ENCODE results near the gene HIGD2A. TPM values are rescaled to one million over a fixed set of nuclear protein-coding genes. Genes with fewer than 3 reads are reported as not detected.

Gene HIGD2A
- total RNA-seq, 3 donors from 2014 or later: 87.5 to 101 (median 95.8) TPM

- Mint-ChIP-seq H3K4me3 (no peak overlapping the region), H3K4me1 (ENCODE audit: low read depth) (peaks cover 27% of the 10 kb centered on the region), H3K27me3 (ENCODE audit: low read depth) (no peaks in the 10 kb centered on the region), H3K36me3 (ENCODE audit: insufficient read depth) (peaks cover 53% of the 10 kb centered on the region), H3K9me3 (no peaks in the 10 kb centered on the region)
- no peak for DNase-seq
- ATAC-seq: no peak
These were observed 5.8 kb upstream of the HIGD2A start for GRCh38 chr5:176382721-176383120.

- Mint-ChIP-seq H3K4me3 (no peak overlapping the region), H3K9me3 (no peaks in the 10 kb centered on the region)
These were observed 5.2 kb upstream of the HIGD2A start for GRCh38 chr5:176383248-176383905.

DNA sequence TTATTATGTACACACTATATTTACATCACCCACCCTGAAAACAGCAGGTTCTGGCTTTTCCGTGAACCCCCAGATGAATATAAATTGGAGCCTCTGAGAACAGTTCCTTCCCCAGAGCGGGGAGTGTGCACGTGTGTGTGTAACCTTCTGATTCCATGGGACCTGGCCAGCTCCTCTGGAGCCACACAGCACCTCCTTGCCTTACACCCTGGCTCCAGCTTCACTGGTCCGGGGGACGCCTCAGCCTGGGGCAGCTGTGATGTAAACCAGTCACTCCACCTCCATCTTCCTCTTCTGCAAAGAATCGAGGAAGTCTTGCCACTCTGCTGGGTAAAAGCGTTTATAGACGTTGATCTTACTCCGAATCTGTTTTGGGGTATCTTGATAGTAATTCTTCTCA, 4.6 kb upstream of the HIGD2A start:
- Mint-ChIP-seq H3K36me3 (ENCODE audit: insufficient read depth) (peaks cover 53% of the 10 kb centered on the region), H3K4me3 (no peak overlapping the region), H3K27me3 (ENCODE audit: low read depth) (no peaks in the 10 kb centered on the region), H3K9me3 (no peaks in the 10 kb centered on the region), H3K4me1 (ENCODE audit: low read depth) (peaks cover 30% of the 10 kb centered on the region)
- DNase-seq: no peak
- no peak for ATAC-seq

More at GRCh38 chr5:176383248-176383905, 5.2 kb upstream of the HIGD2A start:
- no peaks in the 10 kb centered on the region for H3K27me3 Mint-ChIP-seq (ENCODE audit: low read depth)
- ATAC-seq: no peak
- H3K36me3 Mint-ChIP-seq (ENCODE audit: insufficient read depth): peaks cover 53% of the 10 kb centered on the region
- no peak for DNase-seq
- peaks cover 30% of the 10 kb centered on the region for H3K4me1 Mint-ChIP-seq (ENCODE audit: low read depth)

DNA sequence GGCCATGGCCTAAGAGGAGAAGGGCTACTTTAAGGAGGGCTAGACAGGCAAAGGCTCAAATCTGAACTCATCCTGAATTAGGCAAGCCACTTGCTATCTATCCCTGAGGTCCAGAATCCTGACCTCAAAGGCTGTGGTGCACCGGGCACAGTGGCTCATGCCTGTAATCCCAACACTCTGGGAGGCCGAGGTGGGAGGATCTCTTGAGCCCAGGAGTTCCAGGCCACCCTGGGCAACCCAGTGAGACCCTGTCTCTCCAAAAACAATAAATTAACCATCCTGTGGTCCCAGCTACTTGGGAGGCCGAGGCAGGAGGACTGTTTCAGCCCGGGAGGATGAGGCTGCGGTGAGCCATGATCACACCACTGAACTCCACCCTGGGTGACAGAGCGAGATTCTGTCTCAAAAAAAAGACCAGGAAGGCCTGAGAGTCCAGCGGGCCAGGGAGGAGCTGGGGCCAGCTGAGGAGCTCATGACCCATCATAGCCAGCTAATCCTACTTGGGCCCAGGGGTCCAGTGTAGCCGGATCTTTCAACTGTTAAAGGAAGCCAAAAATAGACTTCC, 4.1 kb upstream of the HIGD2A start:
- H3K27me3 Mint-ChIP-seq (ENCODE audit: low read depth): no peaks in the 10 kb centered on the region
- H3K36me3 Mint-ChIP-seq (ENCODE audit: insufficient read depth): peaks cover 52% of the 10 kb centered on the region
- H3K4me1 Mint-ChIP-seq (ENCODE audit: low read depth): peaks cover 30% of the 10 kb centered on the region
- H3K4me3 Mint-ChIP-seq: no peak overlapping the region
- DNase-seq (no peak), ATAC-seq (no peak)
- no peaks in the 10 kb centered on the region for H3K9me3 Mint-ChIP-seq

GRCh38 chr5:176384991-176385390, 3.6 kb upstream of the HIGD2A start:
- DNase-seq (no peak), ATAC-seq (no peak)
- H3K4me1 Mint-ChIP-seq (ENCODE audit: low read depth): peaks cover 31% of the 10 kb centered on the region
- H3K9me3 Mint-ChIP-seq: no peaks in the 10 kb centered on the region
- peaks cover 47% of the 10 kb centered on the region for H3K36me3 Mint-ChIP-seq (ENCODE audit: insufficient read depth)
- peak overlapping the region; percentile 42 for H3K4me3 Mint-ChIP-seq
- no peaks in the 10 kb centered on the region for H3K27me3 Mint-ChIP-seq (ENCODE audit: low read depth)

GRCh38 chr5:176386491-176386890, 2.1 kb upstream of the HIGD2A start:
- Mint-ChIP-seq H3K9me3 (no peaks in the 10 kb centered on the region), H3K4me3 (peak overlapping the region; percentile 100), H3K4me1 (ENCODE audit: low read depth) (peaks cover 31% of the 10 kb centered on the region), H3K36me3 (ENCODE audit: insufficient read depth) (peaks cover 43% of the 10 kb centered on the region), H3K27me3 (ENCODE audit: low read depth) (no peaks in the 10 kb centered on the region)
- DNase-seq (no peak), ATAC-seq (no peak)

- Mint-ChIP-seq H3K27me3 (ENCODE audit: low read depth) (no peaks in the 10 kb centered on the region), H3K4me1 (ENCODE audit: low read depth) (peaks cover 31% of the 10 kb centered on the region), H3K36me3 (ENCODE audit: insufficient read depth) (peaks cover 40% of the 10 kb centered on the region)
These were observed 1.1 kb upstream of the HIGD2A start for GRCh38 chr5:176387384-176387925.

DNA sequence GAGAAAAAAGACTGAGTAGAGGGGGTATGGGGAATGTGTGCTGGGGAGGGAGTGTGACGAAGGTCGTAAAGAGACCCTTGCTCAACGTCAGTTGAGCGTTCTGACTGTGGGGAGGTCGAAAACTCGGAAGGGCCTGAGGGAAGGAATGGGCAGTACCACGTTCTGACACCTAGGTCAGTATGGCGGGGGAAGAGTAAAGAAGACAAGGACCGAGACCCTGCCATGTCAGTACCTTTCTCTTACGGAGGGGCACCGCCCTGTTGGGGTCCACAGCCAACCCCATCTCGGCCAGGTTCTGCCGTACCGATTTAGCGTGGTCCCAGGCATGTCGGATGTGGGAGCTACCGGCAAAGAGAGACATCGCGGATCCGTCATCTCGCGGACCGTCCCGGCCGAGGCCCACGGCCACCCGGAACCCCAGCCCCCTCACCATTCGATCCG, 528 bp upstream of the HIGD2A start:
- H3K9me3 Mint-ChIP-seq: no peaks in the 10 kb centered on the region
- H3K27me3 Mint-ChIP-seq (ENCODE audit: low read depth): no peaks in the 10 kb centered on the region
- peaks cover 38% of the 10 kb centered on the region for H3K36me3 Mint-ChIP-seq (ENCODE audit: insufficient read depth)
- no peak for DNase-seq
- H3K4me1 Mint-ChIP-seq (ENCODE audit: low read depth): peaks cover 31% of the 10 kb centered on the region
- peak overlapping the region; percentile 100 for H3K4me3 Mint-ChIP-seq
- peak; percentile 0 for ATAC-seq

More at GRCh38 chr5:176387384-176387925, 1.1 kb upstream of the HIGD2A start:
- DNase-seq (no peak), ATAC-seq (no peak)
- peak overlapping the region; percentile 100 for H3K4me3 Mint-ChIP-seq
- H3K9me3 Mint-ChIP-seq: no peaks in the 10 kb centered on the region

- Mint-ChIP-seq H3K27me3 (ENCODE audit: low read depth) (no peaks in the 10 kb centered on the region), H3K4me3 (peak overlapping the region; percentile 100), H3K36me3 (ENCODE audit: insufficient read depth) (peaks cover 34% of the 10 kb centered on the region), H3K4me1 (ENCODE audit: low read depth) (peaks cover 31% of the 10 kb centered on the region), H3K9me3 (no peaks in the 10 kb centered on the region)
- peak; percentile 46 to 49 for ATAC-seq
- no peak for DNase-seq
These were observed 878 bp downstream of the HIGD2A start for GRCh38 chr5:176389135-176390123.

DNA sequence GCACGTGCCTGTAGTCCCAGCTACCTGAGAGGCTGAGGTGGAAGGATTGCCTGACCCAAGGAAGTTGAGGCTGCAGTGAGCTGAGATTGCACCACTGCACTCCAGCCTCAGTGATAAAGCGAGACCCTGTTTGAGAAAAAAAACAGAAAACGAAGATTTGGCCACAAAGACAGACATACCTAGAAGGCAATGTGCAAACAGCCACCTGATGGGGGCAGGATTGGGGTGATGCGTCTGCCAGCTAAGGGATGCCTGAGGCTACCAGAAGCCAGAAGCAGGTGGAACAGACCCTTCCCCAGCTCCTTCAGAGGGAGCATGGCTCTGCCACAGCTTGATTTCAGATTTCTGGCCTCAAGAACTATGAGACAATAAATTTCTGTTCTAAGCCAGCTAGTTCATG, 2.9 kb downstream of the HIGD2A start:
- Mint-ChIP-seq H3K27me3 (ENCODE audit: low read depth) (no peaks in the 10 kb centered on the region), H3K4me3 (no peak overlapping the region), H3K4me1 (ENCODE audit: low read depth) (peaks cover 17% of the 10 kb centered on the region), H3K9me3 (no peaks in the 10 kb centered on the region), H3K36me3 (ENCODE audit: insufficient read depth) (peaks cover 19% of the 10 kb centered on the region)
- ATAC-seq: no peak
- no peak for DNase-seq

DNA sequence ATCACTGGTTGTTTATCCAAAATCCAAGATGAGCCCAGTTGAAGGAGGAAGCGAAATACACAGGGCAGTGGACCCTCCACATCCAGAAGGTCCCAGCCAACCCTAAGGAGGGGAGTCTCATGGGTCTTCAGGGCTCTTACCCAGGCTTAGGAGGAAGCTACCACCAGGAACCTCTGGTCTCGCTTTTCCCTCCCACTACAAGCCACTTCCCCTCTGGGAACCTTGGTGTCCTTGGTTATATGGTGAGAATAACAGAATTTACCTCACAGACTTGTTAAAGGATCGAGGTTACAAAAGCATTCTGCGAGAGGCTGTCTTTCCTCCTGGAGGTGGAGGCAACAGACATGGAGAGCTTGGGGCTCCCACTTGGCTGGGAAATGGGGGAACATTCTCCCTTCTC, 3.4 kb downstream of the HIGD2A start:
- peaks cover 12% of the 10 kb centered on the region for H3K4me1 Mint-ChIP-seq (ENCODE audit: low read depth)
- no peaks in the 10 kb centered on the region for H3K27me3 Mint-ChIP-seq (ENCODE audit: low read depth)
- no peaks in the 10 kb centered on the region for H3K9me3 Mint-ChIP-seq
- ATAC-seq (no peak), DNase-seq (no peak)
- H3K36me3 Mint-ChIP-seq (ENCODE audit: insufficient read depth): peaks cover 15% of the 10 kb centered on the region
- H3K4me3 Mint-ChIP-seq: no peak overlapping the region

GRCh38 chr5:176392526-176392925, 4.0 kb downstream of the HIGD2A start:
- peaks cover 7% of the 10 kb centered on the region for H3K4me1 Mint-ChIP-seq (ENCODE audit: low read depth)
- peaks cover 11% of the 10 kb centered on the region for H3K36me3 Mint-ChIP-seq (ENCODE audit: insufficient read depth)
- H3K27me3 Mint-ChIP-seq (ENCODE audit: low read depth): no peaks in the 10 kb centered on the region
- no peak for DNase-seq
- no peaks in the 10 kb centered on the region for H3K9me3 Mint-ChIP-seq
- H3K4me3 Mint-ChIP-seq: no peak overlapping the region
- no peak for ATAC-seq

DNA sequence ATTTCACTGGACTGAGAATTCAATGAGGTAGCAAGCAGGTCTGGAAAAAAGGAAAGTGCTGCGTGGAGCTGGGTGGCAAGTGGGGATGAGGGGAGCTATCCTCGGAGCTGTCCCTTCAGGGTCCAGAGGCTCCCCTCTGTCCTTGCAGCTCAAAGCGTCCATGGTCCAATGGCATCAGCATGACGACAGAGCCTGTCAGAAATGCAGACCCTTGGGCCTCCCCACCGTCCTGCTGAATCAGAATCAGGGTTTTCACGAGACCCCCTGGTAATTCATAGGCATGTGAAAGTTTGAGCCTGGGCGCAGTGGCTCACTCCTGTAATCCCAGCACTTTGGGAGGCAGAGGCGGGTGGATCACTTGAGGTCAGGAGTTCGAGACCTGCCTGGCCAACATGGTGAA, 5.5 kb downstream of the HIGD2A start:
- H3K27me3 Mint-ChIP-seq (ENCODE audit: low read depth): no peaks in the 10 kb centered on the region
- H3K36me3 Mint-ChIP-seq (ENCODE audit: insufficient read depth): peaks cover 10% of the 10 kb centered on the region
- no peaks in the 10 kb centered on the region for H3K9me3 Mint-ChIP-seq
- no peak for ATAC-seq
- DNase-seq: no peak
- H3K4me1 Mint-ChIP-seq (ENCODE audit: low read depth): peaks cover 3% of the 10 kb centered on the region
- H3K4me3 Mint-ChIP-seq: no peak overlapping the region
